T-helper 1 cell treated with Interleukin-12 subunit alpha and Interleukin-12 subunit beta and Interleukin-4 antibody, amounts not matched to agents 30 ng/mL and 1 ng/mL, for 36 hours (primary cell): Measurements from ENCODE around the gene FHIT. TPM values are rescaled to one million over a fixed set of nuclear protein-coding genes. Genes with fewer than 3 reads are reported as not detected.

Experiments
- intact Hi-C: fragments of 100-400 bp; cut with micrococcal nuclease; formaldehyde crosslinking; loops from one replicate; pipeline ENCODE4 v1.15.1; 2024
- total RNA-seq: library from RNA; stranded (reverse); gene quantifications from 2 replicates; pipeline ENCODE4 v1.2.3, GENCODE V29; 2022

Gene FHIT
- total RNA-seq, 1 donor from 2014 or later, result 40.4 TPM

- intact Hi-C loops, result no loop called here
Observed at GRCh38 chr3:60650171-60650570, 601.1 kb downstream of the FHIT start.

- intact Hi-C loops, result no loop called here
Observed at GRCh38 chr3:60645801-60646200, 605.5 kb downstream of the FHIT start.

GRCh38 chr3:60643831-60644230 lies 607.4 kb downstream of the FHIT start:
- intact Hi-C loops, result no loop called here

- intact Hi-C loops, result no loop called here
Observed at GRCh38 chr3:60641354-60641753, 609.9 kb downstream of the FHIT start.

- intact Hi-C loops, result no loop called here
Observed at GRCh38 chr3:60636846-60637245, 614.4 kb downstream of the FHIT start.

GRCh38 chr3:60633644-60634043 lies 617.6 kb downstream of the FHIT start:
- intact Hi-C loops, result no loop called here

- intact Hi-C loops, result no loop called here
Observed at GRCh38 chr3:60631509-60631908, 619.7 kb downstream of the FHIT start.

- intact Hi-C loops, result no loop called here
Observed at GRCh38 chr3:60630953-60631352, 620.3 kb downstream of the FHIT start.

GRCh38 chr3:60629816-60630215 lies 621.4 kb downstream of the FHIT start:
- intact Hi-C loops, result no loop called here

- intact Hi-C loops, result no loop called here
Observed at GRCh38 chr3:60622349-60622748, 628.9 kb downstream of the FHIT start.

- intact Hi-C loops, result no loop called here
Observed at GRCh38 chr3:60617188-60617587, 634.1 kb downstream of the FHIT start.

- intact Hi-C loops, result no loop called here
Observed at GRCh38 chr3:60613769-60614303, 637.4 kb downstream of the FHIT start.

- intact Hi-C loops, result no loop called here
Observed at GRCh38 chr3:60610441-60611112, 640.7 kb downstream of the FHIT start.

GRCh38 chr3:60609446-60609845 lies 641.8 kb downstream of the FHIT start:
- intact Hi-C loops, result no loop called here

- intact Hi-C loops, result no loop called here
Observed at GRCh38 chr3:60603860-60604259, 647.4 kb downstream of the FHIT start.

GRCh38 chr3:60600848-60601247 lies 650.4 kb downstream of the FHIT start:
- intact Hi-C loops, result no loop called here

- intact Hi-C loops, result no loop called here
Observed at GRCh38 chr3:60599586-60599985, 651.7 kb downstream of the FHIT start.

GRCh38 chr3:60598671-60599070 lies 652.6 kb downstream of the FHIT start:
- intact Hi-C loops, result no loop called here

GRCh38 chr3:60594025-60594424 lies 657.2 kb downstream of the FHIT start:
- intact Hi-C loops, result no loop called here

- intact Hi-C loops, result no loop called here
Observed at GRCh38 chr3:60591267-60591666, 660.0 kb downstream of the FHIT start.

GRCh38 chr3:60588806-60589205 lies 662.4 kb downstream of the FHIT start:
- intact Hi-C loops, result no loop called here

- intact Hi-C loops, result no loop called here
Observed at GRCh38 chr3:60585918-60586317, 665.3 kb downstream of the FHIT start.

- intact Hi-C loops, result no loop called here
Observed at GRCh38 chr3:60584250-60584649, 667.0 kb downstream of the FHIT start.
